ENCODE results near the gene MRPL37.

GRCh38 chr1:54262244-54262643, 62.3 kb downstream of the MRPL37 start:
- no peak for TF ChIP-seq CTCF (IDR thresholded peaks at IDR 0.05)
- no peak for TF ChIP-seq POLR2A (IDR thresholded peaks at IDR 0.05)

Measured in ovary (tissue), 3 donors.